Suprapubic skin (tissue), 4 donors: ENCODE results near the gene TGFBR3. TPM values are rescaled to one million over a fixed set of nuclear protein-coding genes. Genes with fewer than 3 reads are reported as not detected.

Experiments used
- DNase-seq, 2 donors: peaks; one replicate each; pipeline ENCODE4 v3.0.0-alpha.2; 2019; ENCODE audit warnings: low spot score in 2 of 2
- H3K27ac ChIP-seq: fragments of 200-600 bp; sonication (generic); one replicate; pipeline ENCODE4 v1.5.1; 2019
- H3K27me3 ChIP-seq: fragments of 200-600 bp; sonication (generic); one replicate; pipeline ENCODE4 v1.5.1; 2019
- H3K36me3 ChIP-seq: fragments of 200-600 bp; sonication (generic); one replicate; pipeline ENCODE4 v1.5.1; 2019
- H3K4me1 ChIP-seq: fragments of 200-600 bp; sonication (generic); one replicate; pipeline ENCODE4 v1.5.1; 2019
- H3K4me3 ChIP-seq: fragments of 200-600 bp; sonication (generic); one replicate; pipeline ENCODE4 v1.5.1; 2019; ENCODE audit warnings: mild to moderate bottlenecking
- H3K9me3 ChIP-seq: fragments of 200-600 bp; sonication (generic); one replicate; pipeline ENCODE4 v1.5.1; 2019
- CTCF ChIP-seq, 2 donors: fragments of 200-600 bp in 1 of 2; fragments of 450-650 bp in 1 of 2; sonication (generic) in 1 of 2; IDR thresholded peaks; one replicate each; pipeline ENCODE4 v1.5.1; 2016 to 2019; ENCODE audit warnings: antibody characterized with exemption in 2 of 2, mild to moderate bottlenecking in 1 of 2, moderate library complexity in 1 of 2
- EP300 ChIP-seq: sonication (generic); formaldehyde crosslinking; IDR thresholded peaks from one replicate; pipeline ENCODE4 v1.6.1; 2017; ENCODE audit warnings: antibody characterized with exemption
- POLR2A ChIP-seq, 2 donors: fragments of 450-650 bp; IDR thresholded peaks; one replicate each; pipeline ENCODE4 v1.6.1; 2017; ENCODE audit warnings: antibody characterized with exemption in 2 of 2, mild to moderate bottlenecking in 2 of 2, moderate library complexity in 2 of 2
- POLR2AphosphoS5 ChIP-seq, 3 donors: sonication (generic); formaldehyde crosslinking; IDR thresholded peaks; one replicate each; pipeline ENCODE4 v1.6.1; 2017; ENCODE audit warnings: antibody characterized with exemption in 3 of 3
- WGBS: methylation state at CpG from one replicate; pipeline ENCODE4 v1.1.5; 2018; 5-methylcytosine and 5-hydroxymethylcytosine counted together
- total RNA-seq, 4 donors: library from RNA; depleted of rRNA; stranded (reverse); fragments of >200 nt; gene quantifications; one replicate each; pipeline ENCODE4 v1.1.0, GENCODE V29; 2016

The TGFBR3 gene
- total RNA-seq, 4 donors from 2014 or later: 91.3 to 131 (median 114) TPM

DNA sequence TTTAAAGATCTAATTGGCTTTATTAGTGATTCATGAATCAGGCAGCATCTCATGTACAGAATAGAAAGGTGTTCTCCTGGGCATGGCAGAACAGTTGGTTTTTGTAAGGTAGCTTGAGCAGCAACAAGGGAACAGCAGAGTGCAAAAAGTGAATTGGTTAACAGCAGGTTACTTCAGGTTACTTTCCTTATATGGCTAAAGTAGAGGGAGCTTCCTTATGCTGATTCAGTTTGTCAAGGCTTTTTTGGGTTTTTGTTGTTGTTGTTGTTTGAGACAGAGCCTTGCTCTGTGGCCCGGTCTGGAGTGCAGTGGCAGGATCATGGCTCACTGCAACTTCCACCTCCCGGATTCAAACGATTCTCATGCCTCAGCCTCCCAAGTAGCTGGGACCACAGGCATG is 252.5 kb downstream of the TGFBR3 start:
- no peaks in the 10 kb centered on the region for H3K4me1 ChIP-seq
- 91% methylated on average over 3 of the region's 3 CpGs for WGBS
- DNase-seq: no peak

GRCh38 chr1:91631718-91632330 is 254.1 kb downstream of the TGFBR3 start:
- no peaks in the 10 kb centered on the region for H3K4me1 ChIP-seq
- H3K27ac ChIP-seq: no peak overlapping the region
- TF ChIP-seq EP300 (no peak), POLR2A (IDR thresholded peaks at IDR 0.05) (no peak), CTCF (IDR thresholded peaks at IDR 0.05) (no peak), POLR2AphosphoS5 (IDR thresholded peaks at IDR 0.05) (no peak)
- DNase-seq: no peak
- H3K36me3 ChIP-seq: no peaks in the 10 kb centered on the region
- H3K27me3 ChIP-seq: no peaks in the 10 kb centered on the region
- no peaks in the 10 kb centered on the region for H3K9me3 ChIP-seq
- WGBS: 79% methylated on average over 4 of the region's 4 CpGs
- no peak overlapping the region for H3K4me3 ChIP-seq

More for the DNA sequence above, 252.5 kb downstream of the TGFBR3 start:
- Histone ChIP-seq H3K4me3 (no peak overlapping the region), H3K9me3 (no peaks in the 10 kb centered on the region), H3K36me3 (no peaks in the 10 kb centered on the region), H3K27me3 (no peaks in the 10 kb centered on the region), H3K27ac (no peak overlapping the region)
- no peak for TF ChIP-seq POLR2A (IDR thresholded peaks at IDR 0.05)
- no peak for TF ChIP-seq CTCF (IDR thresholded peaks at IDR 0.05)
- TF ChIP-seq EP300: no peak
- TF ChIP-seq POLR2AphosphoS5 (IDR thresholded peaks at IDR 0.05): no peak

- TF ChIP-seq POLR2A (IDR thresholded peaks at IDR 0.05) (no peak), EP300 (no peak), POLR2AphosphoS5 (IDR thresholded peaks at IDR 0.05) (no peak)
- H3K27ac ChIP-seq: no peak overlapping the region
- H3K27me3 ChIP-seq: no peaks in the 10 kb centered on the region
- no peaks in the 10 kb centered on the region for H3K4me1 ChIP-seq
- H3K36me3 ChIP-seq: no peaks in the 10 kb centered on the region
- no peak for DNase-seq
- H3K4me3 ChIP-seq: no peak overlapping the region
- no peaks in the 10 kb centered on the region for H3K9me3 ChIP-seq
Observed at GRCh38 chr1:91630803-91631202, 255.1 kb downstream of the TGFBR3 start.

Other genes with a start within 250 kb of the TGFBR3 start
- not detected for gene BRDT, start 63.2 kb upstream of the TGFBR3 start, total RNA-seq
- 1 to 10 TPM in 1 of 4 donors, under 1 TPM in 2, not detected in 1; 0.55 to 2.6 (median 0.68) TPM for gene EPHX4, start 143.8 kb upstream of the TGFBR3 start, total RNA-seq
- gene SETSIP, start 189.3 kb upstream of the TGFBR3 start, total RNA-seq: not detected
- 1 to 10 TPM; 1.5 to 7.2 (median 3.1) TPM for gene BTBD8, start 194.2 kb upstream of the TGFBR3 start, total RNA-seq